Cardiac septum (tissue), 1 donor: Measurements from ENCODE around the gene PBRM1. TPM values are rescaled to one million over a fixed set of nuclear protein-coding genes. Genes with fewer than 3 reads are reported as not detected.

ENCODE experiments used
- DNase-seq: peaks from one replicate; pipeline ENCODE4 v3.0.0-alpha.2; 2020; ENCODE audit warnings: low spot score
- intact Hi-C: fragments of 100-400 bp; cut with DNase I; formaldehyde crosslinking; loops from one replicate; pipeline ENCODE4 v1.14.0; 2022
- total RNA-seq: library from RNA; stranded (reverse); fragmentation: NEBNext Ultra II Directional; extraction: Animal tissue kit (Norgen Biotek cat#: 25700); gene quantifications from one replicate; pipeline ENCODE4 v1.2.1, GENCODE V29; 2021
- donor health status: DM: no; HTN: no; CAD: no.

The PBRM1 gene
- total RNA-seq, 1 donor from 2014 or later, result 50.2 TPM

DNA sequence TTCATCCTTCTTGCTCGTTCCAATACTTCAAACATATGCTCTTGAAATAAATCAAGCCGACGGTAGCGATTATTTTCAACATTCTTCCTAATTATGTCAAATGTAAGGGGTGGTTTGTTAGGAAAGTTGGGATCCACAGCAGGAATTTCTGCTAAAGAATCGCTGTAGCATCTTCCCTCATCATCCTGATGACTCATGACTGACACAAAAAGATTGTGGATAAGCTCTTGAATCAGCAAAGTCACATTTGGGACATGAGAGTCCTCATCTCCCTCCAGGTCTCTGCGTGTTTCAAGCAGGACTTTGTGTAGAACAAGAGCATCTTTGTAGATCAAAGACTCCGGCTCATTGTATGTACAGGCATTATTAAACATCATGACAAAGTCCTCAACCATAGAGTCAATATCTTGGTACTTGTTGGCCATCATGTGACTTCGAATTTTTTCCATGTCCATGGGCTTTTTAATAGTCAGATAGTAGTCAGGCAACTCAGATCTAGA is 76.3 kb downstream of the PBRM1 start:
- intact Hi-C loops, result no loop called here

DNA sequence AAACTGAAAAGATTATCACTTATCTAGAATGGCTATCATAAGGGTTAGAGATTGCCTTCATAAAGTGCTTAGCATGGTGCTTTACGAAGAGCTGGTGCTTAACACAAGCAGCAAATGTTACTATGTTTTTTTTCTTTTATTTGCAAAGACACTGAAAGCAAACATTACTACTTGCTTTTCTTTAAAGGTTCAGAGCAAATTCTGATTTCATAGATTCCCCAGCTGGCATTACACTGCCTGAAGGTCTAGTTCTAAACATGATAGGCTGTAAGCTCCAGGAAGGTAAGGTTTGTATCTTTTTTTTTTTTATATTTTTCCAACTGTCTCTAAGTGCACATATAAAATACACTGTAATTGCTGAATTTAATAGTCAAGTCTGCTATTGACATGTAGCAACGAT is 77.4 kb downstream of the PBRM1 start:
- intact Hi-C loops, result no loop called here
- no peak for DNase-seq

More for the DNA sequence above, 76.3 kb downstream of the PBRM1 start:
- DNase-seq, result no peak

DNA sequence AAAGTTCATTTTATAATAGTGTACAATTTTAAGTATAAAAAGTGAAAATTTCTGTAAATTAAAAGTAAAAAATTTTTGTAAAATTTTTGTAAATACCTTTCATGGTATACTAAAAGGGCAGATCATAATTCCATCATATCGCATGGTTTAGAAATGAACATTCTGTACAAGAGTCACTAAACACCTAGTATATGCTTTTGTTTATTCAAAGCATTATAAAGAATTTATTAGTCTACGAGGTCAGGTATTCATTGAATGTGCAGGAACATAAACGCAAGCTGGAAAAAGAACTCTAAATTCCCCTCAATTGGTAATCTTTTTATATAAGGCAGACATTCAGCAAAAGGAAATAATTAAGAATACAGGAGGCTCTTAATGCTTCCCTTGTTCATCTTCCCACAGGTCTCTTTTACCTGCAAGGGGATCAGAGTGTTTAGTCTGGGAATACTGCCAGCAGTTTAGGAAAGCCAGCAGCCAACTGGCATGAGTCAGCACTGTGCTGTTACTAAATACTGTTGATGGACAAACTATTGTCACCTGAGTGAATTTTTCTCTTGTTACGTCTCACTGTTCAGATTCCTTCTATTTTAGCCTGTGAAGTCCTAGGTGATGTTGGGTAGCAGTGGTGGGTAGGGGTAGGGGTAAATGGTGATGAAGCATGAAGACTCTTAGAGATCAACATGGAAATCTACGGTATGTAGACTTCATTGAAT is 79.2 kb downstream of the PBRM1 start:
- intact Hi-C loops, result no loop called here
- no peak for DNase-seq

DNA sequence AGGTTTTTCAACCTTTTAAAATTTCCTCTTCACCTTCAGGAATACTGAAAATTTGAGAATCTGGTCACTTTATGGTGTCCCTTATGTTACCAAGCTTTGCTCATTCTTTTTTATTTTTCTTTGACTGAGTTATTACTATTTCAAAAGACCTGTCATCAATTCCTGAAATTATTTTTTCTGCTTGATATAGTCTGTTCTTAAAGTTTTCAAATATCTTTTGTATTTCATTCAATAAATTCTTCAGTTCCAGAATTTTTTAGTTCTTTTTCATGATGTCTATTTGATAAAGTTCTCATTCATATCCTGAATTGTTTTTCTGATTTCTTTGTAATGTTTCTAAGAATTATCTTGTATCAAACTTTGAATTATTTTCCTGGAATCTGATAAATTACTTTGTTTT is 85.5 kb downstream of the PBRM1 start:
- DNase-seq, result no peak
- intact Hi-C loops, result no loop called here

DNA sequence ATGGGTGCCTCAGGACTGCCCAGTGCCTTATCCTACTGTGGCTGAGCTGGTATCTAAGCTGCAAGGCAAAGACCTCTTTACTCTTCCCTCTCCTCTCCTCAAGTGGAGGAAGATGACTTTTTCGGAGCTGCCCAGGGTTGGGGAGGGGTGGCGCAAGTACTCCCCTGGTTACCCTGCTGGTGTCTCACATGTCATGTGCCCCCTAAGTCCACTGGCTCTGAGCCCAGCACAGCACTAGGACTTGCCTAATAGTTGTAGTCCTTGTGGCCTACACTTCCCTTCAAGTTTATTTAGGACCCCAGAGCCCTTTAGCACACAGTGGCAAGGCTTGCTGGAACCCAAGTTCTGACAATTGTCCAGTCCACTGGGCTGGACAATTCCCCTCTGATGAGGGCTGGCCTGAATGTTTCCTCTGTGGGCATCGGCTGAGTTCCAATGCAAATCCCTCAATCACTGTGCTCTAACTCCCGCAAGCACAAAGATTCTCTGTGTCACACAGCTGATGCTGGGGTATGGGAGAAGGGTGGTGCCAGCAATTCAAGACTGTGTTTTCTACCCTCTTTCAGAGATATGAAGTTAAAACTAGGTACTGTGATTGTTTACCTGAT is 89.0 kb downstream of the PBRM1 start:
- no peak for DNase-seq
- intact Hi-C loops, result no loop called here

DNA sequence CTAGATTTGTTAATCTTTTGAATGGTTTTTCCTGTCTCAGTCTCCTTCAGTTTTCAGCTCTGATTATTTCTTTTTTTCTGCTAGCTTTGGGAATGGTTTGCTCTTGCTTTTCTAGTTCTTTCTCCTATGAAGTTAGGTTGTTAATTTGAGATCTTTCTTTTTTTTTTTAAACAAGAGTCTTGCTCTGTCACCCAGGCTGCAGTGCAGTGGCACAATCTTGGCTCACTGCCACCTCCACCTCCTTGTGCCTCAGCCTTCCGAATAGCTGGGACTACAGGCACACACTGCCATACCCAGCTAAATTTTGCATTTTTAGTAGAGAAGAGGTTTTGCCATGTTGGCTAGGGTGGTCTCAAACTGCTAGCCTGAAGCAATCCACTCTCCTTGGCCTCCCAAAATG is 92.6 kb downstream of the PBRM1 start:
- no peak for DNase-seq
- intact Hi-C loops, result no loop called here

DNA sequence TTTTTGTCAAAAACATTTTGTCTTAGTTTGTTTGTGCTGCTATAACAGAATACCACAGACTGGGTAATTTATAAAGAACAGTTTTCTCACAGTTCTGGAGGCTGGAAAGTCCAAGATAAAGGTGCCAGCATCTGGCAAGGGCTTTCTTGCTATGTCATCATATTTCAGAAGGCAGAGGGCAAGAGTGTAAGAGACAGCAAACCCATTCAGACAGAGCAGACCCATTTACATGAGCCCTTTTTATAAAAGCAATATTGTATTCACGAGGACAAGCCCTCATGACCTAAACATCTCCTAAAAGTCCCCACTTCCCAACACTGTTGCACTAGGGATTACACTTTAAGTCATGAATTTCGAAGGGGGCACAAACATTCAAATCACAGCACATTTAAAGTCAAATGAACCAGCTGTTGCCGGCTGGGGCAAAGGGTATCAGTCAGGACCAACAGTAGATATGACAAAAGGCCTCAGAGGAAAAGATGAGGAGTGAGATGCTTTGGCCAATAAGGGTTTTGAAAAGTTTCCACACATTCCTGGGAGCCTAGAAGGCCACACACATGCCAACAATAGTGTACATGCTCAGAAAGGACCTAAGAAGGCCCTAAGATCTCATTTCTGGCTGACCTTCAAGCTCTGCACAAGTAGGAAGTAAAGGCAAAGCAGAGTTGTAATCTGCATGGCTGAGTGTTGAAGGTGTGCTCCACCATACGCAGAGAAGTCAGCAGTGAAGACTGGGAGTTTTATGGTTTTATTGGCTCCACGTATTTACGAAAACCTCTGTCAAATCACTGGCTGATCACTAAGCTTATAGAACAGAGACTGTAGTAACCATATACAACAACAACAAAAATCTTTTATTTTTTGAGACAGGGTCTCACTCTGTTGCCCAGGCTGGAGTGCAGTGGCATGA is 111.4 kb downstream of the PBRM1 start:
- intact Hi-C loops, result no loop called here
- no peak for DNase-seq

DNA sequence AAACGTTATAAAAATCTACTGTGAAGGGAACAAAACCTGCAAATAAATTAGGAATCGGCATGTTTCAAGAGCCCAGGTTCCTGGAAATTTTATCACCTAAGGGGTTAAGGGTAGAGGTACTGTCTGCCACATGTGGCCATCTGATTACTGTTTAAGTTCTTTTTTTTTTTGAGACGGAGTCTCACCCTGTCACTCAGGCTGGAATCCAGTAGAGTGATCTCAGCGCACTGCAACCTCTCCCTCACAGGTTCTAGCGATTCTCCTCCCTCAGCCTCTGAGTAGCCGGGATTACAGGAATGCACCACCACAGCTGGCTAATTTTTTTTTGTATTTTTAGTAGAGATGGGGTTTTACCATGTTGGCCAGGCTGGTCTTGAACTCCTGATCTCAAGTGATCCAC is 113.5 kb downstream of the PBRM1 start:
- DNase-seq, result no peak
- intact Hi-C loops, result no loop called here

DNA sequence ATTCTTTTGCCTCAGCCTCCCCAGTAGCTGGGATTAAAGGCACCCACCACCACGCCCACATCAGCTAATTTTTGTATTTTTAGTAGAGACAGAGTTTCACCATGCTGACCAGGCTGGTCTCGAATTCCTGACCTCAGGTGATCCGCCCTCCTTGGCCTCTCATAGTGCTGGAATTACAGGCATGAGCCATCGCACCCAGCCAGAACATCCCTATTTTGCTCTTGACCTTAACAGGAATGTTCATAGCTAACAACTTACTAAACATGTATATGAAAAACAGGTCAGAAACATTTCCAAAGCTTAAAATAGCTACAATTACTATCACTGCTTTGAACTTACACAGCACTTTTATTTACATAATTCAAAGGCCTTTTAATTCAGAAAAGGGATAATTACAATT is 115.6 kb downstream of the PBRM1 start:
- intact Hi-C loops, result no loop called here
- no peak for DNase-seq

DNA sequence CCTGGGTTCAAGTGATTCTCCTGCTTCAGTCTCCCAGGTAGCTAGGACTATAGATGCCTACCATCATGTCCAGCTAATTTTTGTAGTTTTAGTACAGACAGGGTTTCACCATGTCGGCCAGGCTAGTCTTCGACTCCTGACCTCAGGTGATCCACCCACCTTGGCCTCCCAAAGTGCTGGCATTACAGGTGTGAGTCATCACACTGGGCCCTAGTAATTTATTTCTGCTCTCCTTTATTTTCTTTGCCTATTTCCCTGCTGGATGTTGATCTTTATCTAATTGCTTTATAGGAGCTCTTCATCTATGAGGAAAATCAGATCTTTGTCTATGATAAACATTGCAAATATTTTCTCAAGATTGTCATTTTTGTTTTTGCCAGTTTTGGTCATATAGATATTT is 117.6 kb downstream of the PBRM1 start:
- DNase-seq, result no peak
- intact Hi-C loops, result no loop called here

DNA sequence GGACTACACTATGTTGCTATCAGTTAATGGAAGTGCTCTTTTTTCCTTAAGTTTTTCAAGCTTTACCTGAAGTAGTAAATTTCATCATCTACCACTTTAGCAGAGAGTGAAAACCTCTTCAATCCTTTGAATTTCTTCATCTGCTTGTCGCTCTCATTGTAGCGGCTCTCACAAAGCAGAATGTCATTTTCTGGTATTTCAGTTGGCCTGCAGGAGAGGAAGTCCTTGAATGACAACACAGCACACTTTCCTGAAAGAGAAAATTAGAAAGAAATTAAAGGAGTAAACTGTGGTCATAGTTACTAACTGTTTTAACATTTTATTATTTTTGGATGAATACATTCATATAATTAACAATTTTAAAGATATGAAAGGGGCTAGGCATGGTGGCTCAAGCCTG is 121.7 kb downstream of the PBRM1 start:
- intact Hi-C loops, result no loop called here
- DNase-seq, result no peak

DNA sequence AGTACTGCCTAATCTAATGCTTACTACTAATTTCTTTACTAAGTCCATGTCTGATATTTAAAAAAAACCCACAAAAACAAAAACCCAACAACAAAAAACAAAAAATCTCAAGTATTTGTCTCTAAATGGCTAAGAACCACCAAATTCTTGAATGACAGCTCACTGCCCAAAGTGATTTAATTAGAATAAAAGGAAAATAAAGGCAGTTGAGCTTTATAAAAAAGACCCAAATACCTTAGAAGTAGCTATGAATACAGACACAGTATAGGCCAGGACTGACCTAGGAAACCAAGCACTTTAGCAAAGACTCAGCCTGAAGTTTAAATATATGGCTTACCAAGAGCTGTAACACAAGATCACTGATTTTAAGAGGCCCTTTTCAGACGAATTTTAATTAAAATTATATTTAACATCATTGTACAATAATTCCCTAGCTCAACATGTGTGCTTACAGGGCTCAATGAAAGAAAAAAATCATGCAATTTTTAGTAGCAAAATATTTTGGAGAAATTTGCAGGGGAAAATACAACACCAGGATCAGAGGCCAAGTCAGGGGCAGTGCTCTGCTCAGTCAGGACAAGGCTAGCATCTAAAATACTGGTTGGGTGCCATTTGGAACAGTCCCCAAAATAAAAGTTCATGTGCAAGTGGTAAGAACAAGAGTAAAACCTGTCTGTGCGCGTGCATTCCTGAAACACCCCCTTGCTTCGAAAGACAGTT is 124.5 kb downstream of the PBRM1 start:
- DNase-seq, result no peak
- intact Hi-C loops, result no loop called here

DNA sequence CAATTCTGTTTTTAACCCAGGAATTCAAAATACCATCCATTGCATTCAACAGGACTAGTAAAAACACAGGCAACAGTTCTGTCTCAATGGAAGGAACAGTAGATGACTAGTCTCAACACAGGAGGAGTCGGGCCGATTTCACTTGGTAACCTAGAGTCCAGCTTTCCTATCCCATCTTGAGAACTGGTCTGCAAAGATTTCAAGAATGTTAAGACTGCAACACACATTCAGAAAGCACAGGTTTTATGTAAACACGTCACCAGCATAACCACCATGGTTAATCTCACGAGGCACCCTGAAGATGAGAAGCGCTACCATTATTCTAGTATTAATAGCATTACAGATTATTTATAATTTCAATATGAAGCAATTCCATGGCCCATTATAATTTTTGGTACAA is 127.3 kb downstream of the PBRM1 start:
- DNase-seq, result no peak
- intact Hi-C loops, result no loop called here

DNA sequence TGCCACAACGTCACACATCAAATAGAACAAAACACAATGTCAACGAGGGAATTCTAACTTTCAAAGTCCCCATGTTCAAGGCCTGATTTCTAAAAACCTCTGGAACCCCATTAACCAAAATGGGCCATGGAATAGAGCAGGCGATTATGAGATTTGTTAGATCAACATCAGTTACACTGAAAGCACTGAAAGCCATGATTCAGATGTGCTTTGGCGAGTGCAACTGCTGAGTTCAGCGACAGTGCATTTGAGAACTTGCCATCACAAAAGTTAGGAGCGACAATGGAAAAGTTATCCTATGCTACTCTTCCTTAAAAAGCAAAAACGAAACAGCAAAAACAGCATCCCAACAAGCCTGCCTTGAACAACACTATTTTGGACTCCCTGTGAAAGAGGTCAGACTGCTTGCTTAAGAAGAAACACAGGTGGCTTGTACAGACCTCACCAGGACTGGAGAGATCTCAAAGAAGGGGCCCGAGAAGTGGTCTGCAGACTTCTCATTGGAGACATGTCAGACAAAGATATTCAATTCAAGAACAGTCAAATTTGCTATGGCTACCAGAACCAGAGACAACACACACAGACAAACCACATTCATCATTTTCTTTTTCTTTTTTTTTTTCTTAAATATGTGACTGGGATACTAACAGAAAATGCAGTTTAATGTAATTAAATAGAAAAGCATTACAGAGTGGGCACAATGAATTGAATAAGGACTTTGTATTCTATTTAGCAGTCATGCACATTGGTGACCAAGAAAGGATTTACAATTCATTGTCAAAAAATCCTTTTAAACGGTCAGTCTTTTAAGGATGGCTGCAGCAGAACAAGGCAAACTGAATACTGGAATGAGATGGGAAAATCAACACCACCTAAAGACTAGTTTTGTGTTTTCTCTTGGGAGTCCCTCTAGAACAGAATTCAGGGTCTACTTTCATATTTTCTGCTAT is 128.4 kb downstream of the PBRM1 start:
- intact Hi-C loops, result no loop called here
- no peak for DNase-seq

DNA sequence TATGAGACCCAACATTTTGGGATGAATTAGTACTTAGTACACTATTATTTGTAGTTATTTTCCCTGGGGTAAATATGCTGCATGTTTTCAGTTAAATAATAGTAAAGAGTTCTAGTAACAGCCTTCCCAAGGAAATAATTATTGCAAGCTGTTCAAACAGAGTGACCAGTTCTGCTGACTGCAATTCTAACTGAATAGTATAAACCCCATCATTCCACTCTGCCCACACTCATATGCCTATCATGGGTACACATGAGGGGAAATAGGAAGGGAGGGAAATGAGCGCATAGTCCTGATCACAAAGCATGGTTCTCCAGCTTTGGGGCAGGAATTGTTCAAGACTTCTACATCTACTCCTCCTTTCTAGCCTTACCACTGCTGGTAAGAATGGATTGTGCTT is 130.7 kb downstream of the PBRM1 start:
- DNase-seq, result no peak
- intact Hi-C loops, result no loop called here

DNA sequence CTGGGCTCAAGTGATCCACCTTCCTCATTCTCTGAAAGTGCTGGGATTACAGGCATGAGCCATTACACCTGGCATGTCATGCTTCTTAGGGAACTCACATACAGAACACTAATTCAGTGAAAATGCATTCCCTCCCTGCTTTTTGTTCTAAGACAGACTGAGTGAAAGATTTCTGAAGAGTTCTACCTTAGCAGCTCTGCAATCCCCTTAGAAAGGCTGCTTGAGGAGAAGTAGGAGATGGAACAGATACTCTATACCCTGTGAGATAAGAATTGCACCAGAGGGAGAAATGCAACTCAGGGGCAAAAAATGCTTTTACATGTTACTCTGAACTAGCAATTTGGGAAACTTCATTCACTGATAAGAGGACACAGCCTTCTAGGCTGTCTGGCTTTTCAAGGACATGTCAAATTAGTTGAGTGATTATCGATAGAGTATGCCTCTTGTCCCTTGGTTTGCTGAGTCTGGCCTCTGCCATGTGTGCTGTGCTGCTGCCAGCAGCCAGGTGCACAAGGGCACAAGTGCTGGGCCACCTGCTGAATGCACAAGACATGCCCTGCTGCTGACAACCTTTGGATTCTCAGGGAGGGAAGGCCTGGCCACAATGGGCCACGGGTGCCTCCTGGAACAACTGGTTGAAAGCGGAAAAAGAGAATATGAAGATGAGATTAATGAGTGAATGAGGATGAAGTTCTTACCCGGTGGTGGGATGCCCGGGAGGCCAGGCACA is 131.5 kb downstream of the PBRM1 start:
- no peak for DNase-seq
- intact Hi-C loops, result no loop called here

DNA sequence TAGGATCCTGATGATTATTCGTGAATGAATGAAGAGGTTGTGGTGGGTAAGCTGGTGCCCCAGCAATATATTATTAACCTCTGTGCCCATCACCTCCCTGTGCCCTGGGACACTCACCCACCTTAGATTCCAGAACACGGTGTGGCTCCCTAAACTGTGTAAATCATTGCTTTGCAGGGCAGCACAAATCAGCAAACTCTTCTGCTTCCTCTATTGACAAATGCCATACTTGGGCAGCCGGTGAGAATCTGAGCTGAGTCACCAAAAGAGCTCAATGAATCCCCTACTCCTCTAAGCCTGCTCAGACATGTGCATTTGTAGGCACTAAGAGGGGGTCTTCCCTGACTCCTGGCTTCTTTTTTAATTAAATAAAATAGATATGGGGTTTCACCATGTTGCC is 133.6 kb downstream of the PBRM1 start:
- intact Hi-C loops, result no loop called here
- DNase-seq, result no peak

DNA sequence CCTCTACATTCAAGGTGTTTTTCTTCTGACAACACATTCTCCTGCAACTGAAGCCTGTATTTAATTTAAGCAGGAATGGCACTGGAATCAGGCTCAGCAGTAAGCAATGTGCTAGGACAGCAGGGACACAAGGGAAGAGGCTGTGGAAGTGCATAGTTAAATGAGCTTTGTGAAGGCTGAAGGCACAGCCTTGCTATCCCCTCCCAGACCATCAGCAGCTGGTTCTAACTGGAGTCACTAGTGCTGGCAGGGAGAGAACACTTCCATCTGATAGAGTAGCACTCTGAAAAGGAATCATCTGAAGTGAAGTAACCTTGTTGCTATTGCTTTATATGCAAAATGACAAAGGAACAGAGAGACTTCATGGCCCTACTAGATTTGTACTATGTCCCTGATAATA is 134.6 kb downstream of the PBRM1 start:
- intact Hi-C loops, result no loop called here
- no peak for DNase-seq
